Measurements from ENCODE around the gene ALDH3A2. TPM values are rescaled to one million over a fixed set of nuclear protein-coding genes. Genes with fewer than 3 reads are reported as not detected.

ALDH3A2 gene
- total and polyA plus RNA-seq, 2 of the 8 experiments (the other 6 are each of a cell fraction or from before 2014, with no cell fraction given), result 20.6 to 72.9 TPM

- TF ChIP-seq ASH2L (IDR thresholded peaks at IDR 0.05; ENCODE audit: low read length) (no peak), BRCA1 (IDR thresholded peaks at IDR 0.05; ENCODE audit: low read depth, low read length) (no peak), FOSL1 (IDR thresholded peaks at IDR 0.05; ENCODE audit: insufficient read depth, low read depth, low read length) (no peak)
Observed at GRCh38 chr17:19652595-19652994, 4.0 kb downstream of the ALDH3A2 start (continued).

All from H1 (cell line).